ENCODE data around the gene PLEKHA6.

PLEKHA6 gene

DNA sequence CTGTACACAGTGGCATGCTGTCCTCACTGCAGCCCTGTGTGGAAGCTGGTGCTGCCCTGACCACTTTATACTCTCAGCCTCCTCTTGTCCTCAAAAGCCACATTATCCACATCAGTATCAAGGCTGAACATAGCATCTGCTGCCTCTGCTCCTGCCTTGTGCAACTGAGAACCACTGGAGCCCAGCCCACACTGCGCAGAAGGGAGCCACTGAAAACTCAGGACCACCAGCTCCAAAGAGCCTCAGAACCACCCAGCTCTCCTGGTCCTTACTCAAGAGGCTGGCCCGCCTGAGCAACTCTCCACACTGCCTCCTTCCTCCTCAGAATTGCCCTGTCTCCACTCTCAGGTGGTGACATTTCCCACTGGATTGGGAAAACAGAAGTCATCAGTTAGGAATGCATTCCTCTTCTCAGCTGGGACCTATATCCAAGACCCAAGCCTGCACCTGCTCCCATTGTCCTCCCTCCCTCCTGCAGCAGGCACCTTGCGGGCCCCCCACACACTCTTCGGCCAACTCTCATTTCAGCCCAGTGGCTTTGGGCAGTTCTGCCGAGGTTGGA, 156.4 kb downstream of the PLEKHA6 start:
- no peak for DNase-seq

DNA sequence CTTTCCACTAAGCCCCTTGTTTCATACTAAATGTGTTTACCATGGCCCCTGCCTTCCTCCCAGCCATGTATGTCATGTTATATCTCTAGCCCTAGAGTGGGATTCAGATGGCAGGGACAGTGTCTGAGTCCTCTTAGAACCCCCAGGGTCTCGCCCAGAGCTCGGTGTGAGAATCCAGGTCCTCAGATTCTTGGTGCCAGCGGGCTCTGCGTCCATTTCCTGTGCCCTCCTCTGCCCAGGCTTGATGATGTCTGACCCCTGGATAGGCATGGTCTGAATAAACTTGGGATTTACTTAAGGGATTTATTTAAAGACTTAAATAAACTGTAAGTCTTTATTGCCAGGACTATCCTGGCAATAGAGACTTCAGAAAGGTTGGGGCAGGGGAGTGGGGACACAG, 157.2 kb downstream of the PLEKHA6 start:
- DNase-seq = no peak

DNA sequence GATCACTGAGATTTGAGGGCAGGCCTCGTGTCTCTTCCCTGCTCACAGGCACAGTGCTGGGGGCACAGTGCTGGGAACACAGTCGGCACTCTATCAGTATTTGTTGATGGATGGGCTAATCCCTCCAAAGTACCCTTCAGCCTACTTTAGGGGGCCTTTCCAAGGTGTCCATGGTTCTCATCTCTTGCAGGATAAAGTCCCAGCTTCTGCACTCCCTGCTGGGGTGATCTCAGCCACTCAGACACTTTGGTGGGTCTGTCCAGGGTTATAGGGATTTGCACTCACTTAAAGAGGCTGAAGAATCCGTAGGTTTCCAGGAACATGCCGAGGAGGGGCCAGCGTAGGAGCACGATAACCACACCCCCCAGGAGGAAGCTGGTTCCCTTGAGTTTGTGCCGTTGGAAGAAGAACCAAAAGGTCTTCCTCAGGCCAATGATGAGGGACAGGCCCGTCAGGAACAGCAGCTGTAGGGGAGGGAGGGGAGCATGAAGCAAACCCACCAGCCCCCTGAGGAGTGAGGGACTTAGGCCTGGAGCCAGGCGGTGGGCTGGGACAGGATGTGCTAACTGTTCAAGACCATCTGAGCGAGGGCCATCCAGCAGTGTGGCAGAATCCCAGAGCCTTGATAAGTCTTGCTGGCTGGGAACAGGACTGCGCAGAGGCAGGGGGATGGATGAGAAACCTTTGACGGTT, 158.2 kb downstream of the PLEKHA6 start:
- DNase-seq = no peak

DNA sequence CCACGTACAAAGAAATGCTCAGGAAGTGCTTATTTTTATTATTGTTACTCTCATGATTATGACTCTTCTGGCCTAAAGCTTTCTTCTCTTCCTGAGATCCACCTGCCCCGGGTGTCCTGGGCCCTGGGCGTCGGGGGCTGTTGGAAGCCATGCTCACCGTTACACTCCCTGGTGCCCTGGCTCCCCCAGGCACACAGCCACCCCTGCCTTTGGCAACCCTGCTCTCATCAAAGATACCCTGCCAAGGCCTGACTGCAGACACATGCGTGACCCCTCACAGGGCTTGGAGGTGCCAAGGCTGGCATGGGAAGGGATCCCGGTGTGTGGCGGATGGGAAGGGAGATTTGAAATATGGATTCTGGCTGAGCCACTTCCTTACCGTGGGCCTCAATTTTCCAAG, 160.2 kb downstream of the PLEKHA6 start:
- no peak for DNase-seq

DNA sequence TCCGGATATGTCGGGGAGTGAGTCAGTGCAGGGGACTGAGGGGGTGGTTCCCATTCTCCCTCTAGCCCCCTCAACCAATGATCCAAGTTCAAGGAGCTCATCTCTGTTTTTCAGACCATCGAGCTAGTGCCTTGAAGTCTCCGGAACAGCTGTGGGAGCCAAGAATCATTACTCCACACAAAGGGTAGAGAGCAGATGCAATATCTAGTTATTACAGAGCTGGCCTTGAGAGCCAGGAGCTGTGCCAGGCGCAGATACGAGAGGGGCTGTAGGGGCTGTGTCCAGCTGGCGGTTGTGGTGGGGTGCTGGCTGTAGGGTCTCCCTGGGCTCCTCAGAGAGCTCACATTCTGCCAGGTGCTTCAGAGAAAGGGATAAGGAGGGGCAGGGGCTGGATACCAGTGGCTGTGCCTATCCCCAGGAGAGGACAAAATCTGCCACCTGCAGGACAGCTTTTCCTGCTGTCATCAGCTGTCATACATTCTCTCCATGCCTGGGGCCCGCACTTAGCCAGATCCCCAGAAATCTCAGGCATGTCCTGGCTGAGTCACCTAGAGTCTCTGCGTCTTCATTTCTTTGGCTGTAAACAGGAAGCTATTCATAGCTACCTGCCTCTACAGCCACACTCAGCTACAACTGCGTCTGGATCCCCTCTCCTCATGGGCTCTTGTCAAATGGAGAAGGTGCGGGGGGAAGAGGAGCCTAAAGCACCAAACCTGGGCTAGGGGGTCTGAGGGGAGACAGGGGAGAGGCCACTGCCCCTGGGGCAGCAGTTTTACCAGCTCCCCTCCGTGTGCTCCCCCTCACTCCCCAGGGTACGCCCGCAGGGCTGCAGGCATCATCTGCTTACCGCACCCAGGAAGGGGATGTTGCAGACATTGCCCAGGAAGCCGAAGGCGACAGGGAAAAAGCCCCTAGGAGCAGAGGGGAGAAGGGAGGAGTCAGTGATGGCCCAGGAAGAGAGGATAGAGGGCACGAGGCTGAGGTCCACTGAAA, 161.1 kb downstream of the PLEKHA6 start:
- no peak for DNase-seq

DNA sequence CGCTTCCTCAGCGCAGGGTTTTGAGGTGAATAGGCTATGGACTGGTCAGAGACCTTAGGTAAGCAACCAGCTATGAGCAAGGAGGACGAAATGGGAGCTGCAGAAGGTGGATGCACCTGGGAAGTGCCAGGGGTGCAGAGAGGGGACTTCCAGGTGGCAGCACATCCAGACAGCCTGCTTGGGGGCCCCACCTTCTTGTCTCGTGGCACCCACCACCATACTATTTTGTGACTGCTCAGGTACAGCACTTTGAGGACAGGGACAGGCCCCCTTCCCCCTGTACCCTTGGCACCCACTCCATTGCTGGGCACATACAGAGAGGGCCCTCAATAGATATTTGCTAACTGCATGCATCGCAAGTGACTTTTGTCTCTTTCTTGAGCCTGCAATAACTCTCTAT, 162.7 kb downstream of the PLEKHA6 start:
- no peak for DNase-seq

DNA sequence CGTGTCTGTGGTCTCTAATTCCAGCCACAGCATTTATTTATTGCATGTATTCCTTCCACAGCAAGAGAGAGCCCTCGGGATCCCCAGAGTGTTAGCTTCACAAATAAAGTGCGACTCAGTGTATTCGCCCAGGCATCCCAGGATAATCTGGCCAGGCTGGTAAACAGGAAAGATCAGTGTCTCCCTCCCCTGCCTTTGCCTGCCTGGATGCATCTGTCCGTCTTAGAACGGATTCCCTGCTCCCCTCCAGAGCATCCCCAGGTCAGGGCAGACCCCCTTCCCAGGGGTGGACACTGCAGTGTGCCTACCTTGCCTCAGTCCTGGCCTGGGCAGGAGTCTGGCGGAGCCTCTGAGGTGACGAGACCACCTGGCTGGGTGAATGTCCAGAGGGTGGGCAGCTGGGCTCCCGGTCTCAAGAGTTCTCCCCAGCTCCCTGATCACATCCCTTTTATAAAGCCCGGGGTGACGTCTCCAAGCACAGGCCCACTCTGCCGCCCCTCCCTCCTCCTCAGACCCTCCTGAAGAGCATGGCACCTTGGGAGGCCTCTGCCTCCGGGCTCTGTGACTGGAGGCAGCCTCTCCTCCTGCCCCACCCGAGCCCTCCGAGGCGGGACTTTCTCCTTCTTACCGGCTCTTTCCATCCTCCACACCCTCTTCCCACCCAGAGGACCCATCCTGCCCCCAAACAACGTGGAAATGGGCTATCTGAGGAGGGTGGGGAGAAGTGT, 163.5 kb downstream of the PLEKHA6 start, which contains the start of gene KISS1:
TSS of gene KISS1 (minus strand) at position 424 of the 728 bp plus-strand sequence. CDS start 3,615 bp downstream, outside the sequence.
- no peak for DNase-seq

DNA sequence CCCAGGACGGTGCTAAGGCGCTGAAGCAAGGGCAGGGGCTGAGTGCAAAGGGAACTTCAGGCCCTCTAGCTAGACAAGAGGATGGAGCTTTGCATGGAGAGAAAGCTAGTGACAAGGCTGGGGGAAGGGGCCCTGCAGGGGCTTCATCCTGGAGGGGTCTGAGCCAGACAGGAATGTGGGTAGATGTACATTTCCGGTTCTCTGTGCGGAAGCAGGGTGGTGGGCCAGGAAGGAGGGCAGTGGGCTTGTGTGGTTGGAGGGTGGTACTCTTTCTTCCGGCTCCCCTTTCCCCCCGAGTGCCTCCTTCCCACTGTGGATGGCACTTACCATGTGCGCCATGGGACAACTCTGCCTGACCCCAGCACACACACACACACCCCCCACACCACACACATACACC, 165.0 kb downstream of the PLEKHA6 start:
- DNase-seq = no peak

DNA sequence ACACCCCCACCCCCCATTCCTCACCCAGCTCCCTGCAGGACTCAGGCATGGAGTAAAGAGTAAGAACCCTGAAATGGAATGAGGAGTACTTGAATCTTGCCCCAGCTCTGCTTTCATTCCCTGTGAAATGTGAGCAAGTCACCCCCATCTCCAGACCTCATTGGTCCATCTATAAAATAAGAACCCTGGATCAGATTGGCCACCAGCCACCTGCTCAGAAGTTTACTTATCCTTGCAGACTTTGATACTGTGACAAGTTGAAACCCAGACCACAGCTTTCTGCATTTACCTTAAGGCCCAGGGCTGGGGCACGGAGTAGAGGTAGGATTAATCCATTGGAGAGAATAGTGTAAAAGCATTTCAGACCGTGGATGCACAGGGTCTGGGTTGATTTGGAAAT, 165.6 kb downstream of the PLEKHA6 start:
- DNase-seq = no peak

DNA sequence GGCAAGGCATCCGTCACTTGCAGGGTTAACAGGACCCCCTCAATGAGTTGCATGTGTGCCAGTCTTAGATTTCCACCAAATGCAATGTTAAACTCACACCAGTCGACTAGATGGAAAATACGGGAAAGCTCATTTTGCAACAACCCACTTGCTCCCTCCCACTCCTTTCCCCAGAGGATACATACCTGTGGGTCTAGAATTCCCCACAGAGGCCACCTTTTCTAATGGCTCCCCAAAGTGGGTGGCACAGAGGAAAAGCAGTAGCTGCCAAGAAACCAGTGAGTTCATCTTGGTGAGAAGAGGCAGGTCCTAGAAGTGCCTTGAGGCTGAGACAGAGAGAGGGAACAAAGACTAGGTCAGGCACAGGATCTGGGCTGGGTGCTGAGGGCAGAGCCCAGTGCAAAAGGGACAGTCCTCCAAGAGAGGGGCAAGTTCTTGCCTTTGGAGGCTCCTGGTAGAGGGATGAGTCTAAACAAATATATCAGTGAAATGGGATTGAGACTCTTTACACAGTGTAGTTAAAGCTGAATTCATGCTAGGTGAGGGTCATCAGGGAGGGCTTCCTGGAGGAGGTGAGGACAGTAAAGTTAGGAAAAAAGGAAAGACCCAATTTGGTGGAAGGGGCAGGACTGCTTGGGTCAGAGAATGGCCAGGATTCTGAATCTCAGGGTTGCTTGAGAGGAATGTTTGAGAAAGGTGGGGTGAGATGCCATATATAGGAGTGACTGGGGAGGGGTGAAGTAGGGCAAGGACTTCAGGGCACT, 167.0 kb downstream of the PLEKHA6 start:
- no peak for DNase-seq

DNA sequence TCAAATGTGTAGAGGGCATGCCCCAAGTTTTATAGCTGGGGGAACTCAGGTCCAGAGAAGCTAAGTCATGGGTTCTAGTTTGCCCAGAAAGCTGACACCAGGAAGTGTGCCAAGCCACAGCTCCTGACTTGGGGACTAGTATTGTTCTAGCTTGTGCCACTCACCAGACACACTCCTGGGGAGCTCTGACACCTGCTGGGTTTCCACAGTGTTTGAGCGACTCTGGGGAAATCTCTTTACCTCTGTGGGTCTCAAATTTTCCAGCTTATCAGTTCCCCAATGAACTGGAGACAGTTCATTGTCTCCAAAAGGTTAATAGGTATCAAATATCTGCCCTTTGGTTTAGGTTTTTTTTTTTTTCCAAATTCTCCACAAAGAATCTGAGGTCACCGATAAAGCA, 167.7 kb downstream of the PLEKHA6 start:
- no peak for DNase-seq

DNA sequence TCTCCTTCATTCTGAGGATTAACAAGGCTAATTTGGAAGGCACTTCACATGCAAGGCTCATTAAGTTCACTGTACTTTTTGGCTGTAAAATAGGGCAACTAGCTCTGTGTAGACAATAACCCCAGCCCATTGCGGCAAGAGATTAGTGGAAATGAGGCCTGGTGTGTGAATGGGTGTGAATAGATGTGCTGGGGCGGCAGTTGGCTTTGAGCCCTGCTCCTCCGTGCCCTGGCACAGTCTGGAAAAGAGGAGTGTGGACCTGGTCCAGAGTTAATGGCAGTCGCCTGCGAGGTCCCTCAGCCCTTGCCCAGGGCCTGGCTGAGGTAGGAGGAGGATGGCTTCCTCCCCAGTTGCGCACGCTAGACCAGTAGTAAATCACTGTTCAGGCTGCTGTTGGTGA, 168.3 kb downstream of the PLEKHA6 start:
- DNase-seq = no peak

DNA sequence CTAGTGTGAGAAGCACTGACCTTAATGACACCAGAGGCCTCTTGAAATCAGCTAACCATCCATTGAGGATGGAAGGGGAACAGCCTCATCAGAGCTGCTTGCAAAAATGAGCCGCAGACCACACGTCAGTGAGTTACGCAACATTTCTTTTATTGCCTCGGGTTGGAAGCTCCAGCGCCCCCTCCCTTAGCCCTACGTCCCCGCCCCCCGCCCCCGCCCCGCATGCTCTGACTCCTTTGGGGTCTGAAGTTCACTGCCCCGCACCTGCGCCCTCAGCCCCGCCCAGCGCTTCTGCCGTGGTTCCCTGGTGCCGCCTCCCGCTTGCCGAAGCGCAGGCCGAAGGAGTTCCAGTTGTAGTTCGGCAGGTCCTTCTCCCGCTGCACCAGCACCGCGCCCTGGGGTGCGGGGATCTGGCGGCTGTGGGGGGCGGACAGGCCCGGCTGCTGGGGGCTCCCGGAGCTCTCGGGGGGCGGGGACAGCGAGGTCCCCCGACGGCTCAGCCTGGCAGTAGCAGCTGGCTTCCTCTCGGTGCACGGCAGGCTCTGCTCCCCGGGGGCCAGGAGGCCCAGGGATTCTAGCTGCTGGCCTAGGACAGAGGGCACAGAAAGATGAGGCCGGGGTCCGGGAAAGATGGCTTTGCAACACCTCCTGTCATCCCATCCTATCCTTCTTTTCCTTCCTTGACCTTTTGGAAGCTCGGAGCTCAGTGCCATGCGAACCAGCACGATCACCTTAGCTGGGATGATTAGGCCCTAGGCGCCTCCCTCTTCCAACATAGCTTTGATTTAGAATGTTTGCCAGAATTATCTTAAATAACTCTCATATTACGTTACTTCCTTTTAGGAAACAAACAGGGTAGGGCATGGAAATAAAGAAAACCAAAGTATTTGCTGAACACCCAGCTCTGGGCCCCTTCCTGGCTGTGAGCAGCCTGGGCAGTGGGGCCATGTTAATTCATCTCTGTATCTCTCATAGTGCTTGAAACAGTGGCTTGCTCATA, 169.2 kb downstream of the PLEKHA6 start:
- DNase-seq = no peak

DNA sequence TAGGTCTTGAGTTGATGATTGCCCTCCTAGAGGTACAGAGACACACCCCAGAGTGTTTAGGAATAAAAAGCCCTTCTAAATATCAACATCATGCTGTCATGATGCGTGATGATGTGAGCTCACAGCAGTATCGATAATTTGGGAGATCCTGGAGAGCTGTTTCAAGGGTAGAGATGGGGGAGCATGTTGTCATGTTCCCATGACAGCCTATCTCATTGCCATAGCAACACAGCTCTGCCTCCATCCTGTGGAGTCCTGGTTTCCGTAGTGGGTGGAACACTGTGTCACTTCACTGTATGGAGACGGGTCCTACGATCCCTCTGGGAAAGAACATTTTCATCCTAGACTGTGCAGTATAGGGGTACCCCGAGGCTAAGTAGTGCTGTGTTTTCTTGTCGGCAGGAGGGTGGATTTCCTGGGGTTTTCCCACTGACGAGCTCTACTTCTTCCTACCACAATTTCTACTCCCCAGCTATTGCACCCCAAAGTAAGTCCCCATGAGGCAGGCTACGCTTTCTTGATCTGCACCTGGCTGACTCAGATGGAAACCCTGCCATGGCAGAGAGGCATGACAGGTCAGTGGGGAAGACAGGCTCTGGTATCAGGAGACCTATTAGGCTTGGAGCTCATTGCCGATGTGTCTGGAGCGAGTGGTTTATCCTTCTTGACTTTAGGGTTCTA, 170.6 kb downstream of the PLEKHA6 start:
- DNase-seq = no peak

DNA sequence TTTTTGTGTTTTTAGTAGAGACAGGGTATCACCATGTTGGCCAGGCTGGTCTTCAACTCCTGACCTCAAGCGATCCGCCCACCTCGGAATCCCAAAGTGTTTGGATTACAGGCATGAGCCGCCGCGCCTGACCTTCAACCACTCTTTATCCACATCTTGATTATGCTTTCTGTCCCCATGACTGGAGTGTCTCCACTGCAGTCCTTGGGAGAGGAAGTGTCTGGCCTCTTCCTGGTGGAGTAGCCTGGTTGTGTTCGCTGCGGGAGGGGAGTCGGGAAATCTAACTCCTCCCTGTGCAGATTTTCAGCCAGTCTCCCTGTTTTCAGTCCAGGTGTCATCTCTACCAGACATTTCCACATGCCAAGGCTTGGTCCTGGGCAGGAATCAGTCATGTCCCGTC, 173.1 kb downstream of the PLEKHA6 start:
- no peak for DNase-seq

DNA sequence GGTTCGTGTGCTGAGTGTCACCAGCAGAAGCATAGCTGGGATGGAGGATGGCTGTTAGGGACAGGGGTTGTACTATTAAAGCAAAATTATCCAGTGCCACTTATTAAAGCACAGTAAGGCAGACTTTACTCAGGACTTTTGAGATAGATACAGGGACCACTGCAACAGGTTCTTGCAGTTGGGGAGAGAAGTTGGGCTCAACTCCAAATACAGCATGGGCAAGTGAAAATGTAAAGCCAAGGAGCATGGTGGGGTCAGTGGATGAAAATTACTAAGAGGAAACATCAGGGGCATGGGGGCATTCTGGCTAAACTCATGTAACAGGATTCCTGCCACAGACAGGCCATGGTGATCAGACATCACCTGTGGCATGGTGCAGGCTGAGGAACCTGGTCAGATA, 178.6 kb downstream of the PLEKHA6 start:
- no peak for DNase-seq

DNA sequence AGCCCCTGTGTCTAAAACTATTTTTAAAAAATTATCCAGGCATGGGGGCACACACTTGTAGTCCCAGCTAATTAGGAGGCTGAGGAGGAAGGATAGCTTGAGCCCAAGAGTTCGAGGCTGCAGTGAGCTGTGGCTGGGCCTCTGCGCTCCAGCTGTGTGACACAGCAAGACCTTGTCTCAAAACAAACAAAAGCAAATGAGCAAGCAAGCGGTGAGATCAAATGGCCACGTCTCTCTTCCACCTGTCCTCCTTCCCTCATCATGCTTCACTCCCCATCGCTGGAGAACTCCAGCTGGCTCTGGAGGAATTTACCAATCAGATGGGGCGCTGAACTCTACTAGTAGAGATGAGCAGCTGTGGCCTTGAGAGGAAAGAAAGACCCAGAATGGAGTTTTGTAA, 179.6 kb downstream of the PLEKHA6 start:
- no peak for DNase-seq

DNA sequence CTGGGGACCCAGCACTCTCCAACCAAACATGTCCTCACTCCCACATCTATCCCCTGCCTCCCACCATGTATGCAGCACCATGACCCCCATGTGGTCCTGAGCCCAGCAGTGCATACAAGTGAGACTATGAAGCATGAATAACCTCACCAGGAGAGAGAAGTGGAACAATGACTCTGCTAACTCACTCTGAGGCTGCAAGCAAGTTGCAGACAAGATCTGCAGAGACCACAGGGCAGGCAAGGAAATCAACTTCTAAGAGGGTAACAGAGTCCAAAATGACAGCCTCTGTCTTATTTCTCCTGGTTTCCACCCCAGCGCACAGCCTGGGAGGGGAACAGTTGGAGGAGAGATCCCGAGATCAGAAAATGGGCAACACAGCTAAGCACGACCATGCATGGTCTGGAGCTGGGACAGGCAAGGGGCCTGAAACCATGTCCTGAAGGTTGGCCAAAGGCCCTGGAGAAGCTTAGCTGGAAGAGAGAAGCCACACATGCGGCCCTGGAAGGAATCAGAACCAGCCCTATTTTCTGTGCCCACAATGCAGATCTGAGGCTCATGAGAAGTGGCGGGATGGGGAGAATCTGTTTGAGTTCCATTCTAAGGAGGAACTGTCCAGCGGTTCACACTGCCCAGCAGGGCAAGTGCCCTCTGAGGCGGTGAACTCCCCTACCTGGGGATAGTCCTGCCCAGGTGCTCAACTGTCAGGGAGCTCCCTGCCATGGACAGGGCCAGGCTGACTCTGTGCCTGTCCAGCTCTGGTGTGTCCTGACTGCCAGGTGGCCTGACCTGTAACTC, 181.0 kb downstream of the PLEKHA6 start:
- no peak for DNase-seq

DNA sequence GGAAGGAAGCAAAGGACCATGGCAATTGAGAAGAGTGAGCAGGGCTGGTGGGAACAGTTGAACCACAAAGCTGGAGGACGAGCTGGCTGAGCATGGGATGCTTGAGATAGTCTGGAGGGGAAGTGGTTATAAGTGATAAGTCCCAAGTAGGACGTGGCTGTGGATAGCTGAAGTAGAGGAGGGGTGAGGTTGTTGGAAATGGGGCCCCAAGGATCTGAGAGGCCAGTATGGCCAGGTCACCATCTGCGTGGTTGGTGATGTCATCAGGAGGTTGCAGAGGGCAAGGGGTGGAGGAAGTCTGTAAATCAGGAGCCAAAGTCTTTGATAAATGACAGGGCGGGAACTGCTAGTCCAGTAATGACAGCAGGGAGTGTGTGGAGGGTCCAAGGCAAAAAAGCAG, 182.6 kb downstream of the PLEKHA6 start:
- DNase-seq = no peak
